HG02981 (cell line): ENCODE results near the gene KRTAP19-1.

Experiments used
- ATAC-seq: cut with Tn5 transposase; IDR thresholded peaks from one replicate; pipeline ENCODE4 v1.9.1; 2021; ENCODE audit warnings: mild to moderate bottlenecking, moderate library complexity; ENCODE audit not compliant: unreplicated experiment

The KRTAP19-1 gene

GRCh38 chr21:30430170-30430655 lies 50.0 kb downstream of the KRTAP19-1 start, which contains the start of gene KRTAP13-4:
KRTAP13-4 (plus strand) TSS chr21:30430220; CDS start chr21:30430276, 56 bp downstream.
- no peak for ATAC-seq
